Mammary epithelial cell (primary cell): ENCODE measurements around the gene RALGAPA2.

ENCODE experiments used
- CTCF ChIP-seq, 2 donors: IDR thresholded peaks in 1 of 2; conservative IDR thresholded peaks in 1 of 2; 2 replicates each; pipeline ENCODE4 v1.5.1; 2011 to 2012; ENCODE audit warnings: inconsistent platforms in 2 of 2, low read length in 2 of 2, mild to moderate bottlenecking in 2 of 2, control low read depth in 1 of 2, low read depth in 1 of 2; ENCODE audit not compliant: insufficient read depth in 1 of 2; ENCODE audit errors: extremely low read depth in 1 of 2
- EZH2 ChIP-seq: IDR thresholded peaks from 2 replicates; pipeline ENCODE4 v1.6.1; 2012; ENCODE audit warnings: low read length, inconsistent platforms, borderline replicate concordance

GRCh38 chr20:20695250-20695816 lies 17.1 kb downstream of the RALGAPA2 start:
- no peak for TF ChIP-seq CTCF (conservative IDR thresholded peaks at IDR 0.05 in 1 of 2, IDR thresholded peaks at IDR 0.05 in 1 of 2; ENCODE audit: extremely low read depth in 1 of 2, insufficient read depth in 1 of 2, low read depth in 1 of 2, low read length in 2 of 2)
- TF ChIP-seq EZH2 = no peak
